Measurements from ENCODE around the gene PROC.

PROC gene

DNA sequence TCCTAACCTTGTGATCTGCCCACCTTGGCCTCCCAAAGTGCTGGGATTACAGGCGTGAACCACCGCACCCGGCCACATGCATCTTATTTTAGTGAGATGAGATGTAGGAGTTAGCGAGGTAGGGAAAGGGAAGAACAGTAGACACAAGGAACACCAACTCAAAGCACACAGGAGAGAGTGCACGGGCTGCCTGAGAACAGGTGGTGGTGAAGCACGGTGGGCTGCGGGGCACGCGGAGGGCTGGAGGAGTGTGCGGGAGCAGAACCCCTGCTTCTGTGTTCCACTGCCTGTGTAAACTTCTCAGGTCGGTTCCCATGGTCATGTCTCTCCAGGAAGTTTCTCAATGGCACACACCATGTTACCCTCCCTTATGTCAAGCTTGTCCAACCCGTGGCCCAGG, 38.7 kb downstream of the PROC start:
- DNase-seq (ENCODE audit: low read depth in 2 of 2), result no peak

DNA sequence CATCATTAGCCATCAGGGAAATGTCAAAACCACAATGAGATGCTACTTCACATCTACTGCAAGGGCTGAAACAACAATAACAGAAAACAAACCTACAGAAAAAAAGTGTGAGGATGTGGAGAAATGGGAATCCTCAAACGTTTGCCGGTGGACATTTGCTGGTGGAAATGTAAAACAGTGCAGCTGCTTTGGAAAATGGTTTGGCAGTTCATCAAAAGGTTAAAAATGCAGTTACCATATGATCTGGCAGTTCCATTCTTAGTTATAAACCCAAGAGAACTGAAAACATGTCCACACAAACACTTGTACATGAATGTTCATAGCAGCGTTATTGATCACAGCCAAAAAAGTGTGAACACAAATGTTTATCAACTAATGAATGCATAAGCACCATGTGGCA, 44.2 kb downstream of the PROC start:
- no peak for DNase-seq (ENCODE audit: low read depth in 2 of 2)

DNA sequence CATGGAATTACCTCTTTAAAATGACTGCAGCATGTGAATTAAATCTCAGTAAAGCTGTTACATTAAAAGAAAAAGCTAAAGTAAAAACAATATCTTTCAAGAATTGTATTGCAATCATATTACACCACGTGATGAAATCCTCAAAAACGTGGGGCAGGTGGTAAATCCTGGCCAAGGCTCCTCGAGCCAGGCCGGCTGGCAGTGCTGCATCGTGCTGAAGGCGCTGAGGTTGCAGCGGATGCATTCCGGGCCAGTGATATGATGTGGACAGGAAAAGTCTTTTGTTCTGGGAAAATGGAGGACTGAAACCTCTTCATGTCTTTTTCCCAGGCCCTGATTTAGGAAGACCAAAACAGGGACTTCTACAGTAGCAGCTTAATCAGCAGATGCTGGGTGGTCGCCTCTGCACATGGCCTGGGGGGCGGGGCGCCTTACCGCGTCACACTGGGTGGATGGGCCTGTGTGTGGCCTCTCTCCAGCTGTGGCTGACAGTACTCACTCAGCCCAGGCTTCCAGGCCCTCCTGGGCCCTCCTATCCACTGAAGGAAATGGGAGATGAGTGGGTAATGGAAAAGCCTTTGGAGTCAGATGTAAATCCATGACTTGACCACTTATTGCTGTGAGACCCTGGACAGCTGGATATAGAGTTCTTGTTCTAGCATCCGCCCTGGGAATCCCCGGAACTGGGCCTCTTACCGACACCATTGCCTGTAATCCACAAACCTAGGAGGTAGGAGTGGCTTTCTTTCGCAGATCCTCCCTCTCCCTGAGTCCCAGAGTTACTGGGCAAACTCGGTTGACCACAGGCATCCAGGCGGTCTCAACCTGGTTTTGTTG, 45.1 kb downstream of the PROC start:
- no peak for DNase-seq (ENCODE audit: low read depth in 2 of 2)

DNA sequence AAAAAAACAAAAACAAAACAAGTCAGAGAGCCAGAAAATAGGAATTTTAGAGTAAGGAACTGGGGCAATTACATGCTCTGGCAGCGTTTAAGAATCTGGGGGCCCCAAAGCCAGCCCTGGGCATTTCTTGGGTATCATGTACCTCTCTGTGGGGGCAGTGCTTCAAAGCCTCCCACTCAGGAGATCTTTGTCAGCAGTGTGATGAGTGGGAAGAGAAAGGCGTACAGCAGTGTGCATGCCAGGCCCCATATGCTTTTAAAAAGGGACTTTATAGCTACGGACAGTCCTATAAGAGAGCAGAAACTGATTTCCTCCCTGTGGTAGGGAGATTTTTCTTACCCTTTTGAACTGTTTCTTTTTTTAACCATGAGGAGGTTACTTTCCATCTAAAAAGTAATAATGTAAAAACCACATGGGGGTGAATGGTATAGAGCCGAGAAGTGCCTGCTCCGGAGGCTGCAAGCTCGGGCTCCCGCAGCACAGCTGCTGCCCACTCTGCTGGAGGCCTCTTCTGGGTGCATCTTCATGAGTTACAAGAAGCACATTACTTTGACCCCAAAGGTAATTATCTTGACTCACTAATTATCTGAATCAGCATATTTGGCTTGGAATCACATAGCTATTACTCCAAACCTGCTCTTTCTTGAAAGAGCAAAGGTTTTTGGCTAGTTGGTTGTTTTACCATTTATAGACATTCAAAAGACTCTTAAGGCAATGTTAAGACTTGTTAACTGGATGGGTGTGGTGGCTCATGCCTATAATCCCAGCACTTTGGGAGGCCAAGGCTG, 46.4 kb downstream of the PROC start:
- DNase-seq (ENCODE audit: low read depth in 2 of 2), result no peak

DNA sequence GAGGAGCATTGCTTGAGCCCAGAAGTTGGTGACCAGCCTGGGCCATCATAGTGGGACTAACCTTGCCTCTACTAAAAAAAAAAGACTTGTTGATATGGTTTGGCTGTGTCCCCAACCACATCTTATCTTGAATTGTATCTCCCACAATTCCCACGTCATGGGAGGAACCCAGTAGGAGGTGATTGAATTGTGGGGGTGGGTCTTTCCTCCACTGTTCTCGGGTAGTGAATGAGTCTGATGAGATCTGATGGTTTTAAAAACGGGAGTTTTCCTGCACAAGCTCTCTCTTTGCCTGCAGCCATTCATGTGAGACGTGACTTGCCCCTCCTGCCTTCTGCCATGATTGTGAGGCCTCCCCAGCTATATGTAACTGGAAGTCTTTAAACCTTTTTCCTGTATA, 47.0 kb downstream of the PROC start:
- DNase-seq (ENCODE audit: low read depth in 2 of 2), result no peak

DNA sequence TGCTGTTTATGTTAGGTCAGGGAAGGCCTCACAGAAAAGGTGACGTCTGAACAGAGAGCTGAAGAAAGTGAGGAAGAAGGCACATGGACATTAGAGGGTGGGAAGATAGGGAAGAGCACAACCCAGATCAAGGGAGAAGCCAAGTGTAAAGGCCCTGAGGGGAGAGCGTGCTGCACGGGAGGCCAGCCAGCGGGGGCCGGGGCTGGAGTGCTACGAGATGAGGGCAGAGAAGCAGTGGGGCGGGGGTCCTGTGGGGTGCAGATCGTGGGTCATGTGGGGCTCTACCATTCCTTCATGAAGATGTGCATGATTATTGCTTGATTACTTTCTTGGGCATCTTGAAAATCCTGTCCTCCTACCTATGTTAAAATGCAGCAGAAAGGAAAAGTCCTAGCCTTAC, 50.8 kb downstream of the PROC start:
- DNase-seq (ENCODE audit: low read depth in 2 of 2), result no peak

DNA sequence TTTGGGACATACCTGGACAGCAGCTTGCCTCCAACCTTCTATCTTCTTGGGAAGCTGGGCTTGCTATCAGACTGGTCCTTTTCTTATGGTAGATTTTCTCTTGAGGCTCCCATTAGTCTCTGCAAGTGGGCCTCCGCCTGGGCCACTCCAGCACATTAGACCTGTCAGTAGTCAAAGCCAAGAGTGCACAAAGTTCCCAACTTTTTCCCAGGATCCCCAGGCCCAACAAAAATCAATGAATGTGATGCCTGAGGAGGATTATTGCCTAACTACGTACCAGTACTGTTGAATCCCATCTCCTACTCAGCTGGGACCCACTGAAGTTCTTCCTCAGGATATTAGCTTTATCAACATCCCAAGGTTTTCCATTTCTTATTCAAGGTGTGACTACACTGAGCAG, 51.7 kb downstream of the PROC start:
- no peak for DNase-seq (ENCODE audit: low read depth in 2 of 2)

DNA sequence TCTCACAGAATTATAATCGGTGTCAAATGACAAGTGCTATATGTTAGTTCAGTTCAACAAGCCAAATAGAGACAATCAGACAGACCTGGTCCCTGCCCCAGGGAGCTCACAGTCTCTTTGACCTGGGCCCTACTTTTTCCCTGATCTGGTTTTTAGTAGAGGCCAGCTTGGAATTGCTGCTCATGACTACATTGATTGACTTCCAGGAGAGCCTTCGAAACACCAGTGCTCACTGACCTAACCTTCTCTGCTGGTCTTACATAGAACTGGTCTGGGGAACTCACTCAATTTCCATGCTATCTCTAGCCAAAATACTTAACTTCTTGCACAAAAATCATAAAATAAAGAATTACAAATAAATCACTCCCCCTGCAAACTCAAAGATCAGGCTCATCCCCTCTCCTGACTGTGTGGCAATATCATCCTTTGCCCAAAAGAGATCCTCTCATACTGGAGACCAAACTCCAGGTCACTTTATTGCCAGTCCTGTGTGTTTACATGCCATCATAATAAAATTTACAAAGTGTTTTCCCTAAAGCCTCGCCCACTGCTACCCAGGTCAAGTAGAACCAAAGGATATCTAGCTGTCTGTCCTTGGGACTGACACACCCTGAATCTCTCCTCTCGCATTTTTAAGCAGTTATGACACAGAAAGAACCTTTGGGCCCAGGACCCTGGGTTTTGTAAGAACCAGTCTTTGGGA, 53.2 kb downstream of the PROC start:
- no peak for DNase-seq (ENCODE audit: low read depth in 2 of 2)

DNA sequence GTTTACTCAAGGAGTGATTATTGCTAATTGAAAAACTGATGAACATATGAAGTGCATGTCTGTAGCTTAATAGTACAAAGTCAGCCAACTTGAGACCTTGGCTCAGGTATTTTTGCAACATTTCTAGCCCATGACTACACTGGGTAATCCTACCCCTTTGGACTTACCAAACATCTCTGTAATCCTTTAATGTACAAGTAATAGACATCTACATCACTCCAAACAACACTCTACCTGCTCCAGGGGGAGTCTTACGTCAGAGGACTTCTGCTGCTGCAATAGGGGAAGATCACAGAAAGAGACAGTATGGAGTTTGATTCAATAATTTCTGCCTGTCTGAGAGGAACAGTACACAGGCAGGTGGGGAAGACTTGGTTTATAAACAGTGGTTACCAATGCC, 54.0 kb downstream of the PROC start:
- no peak for DNase-seq (ENCODE audit: low read depth in 2 of 2)

DNA sequence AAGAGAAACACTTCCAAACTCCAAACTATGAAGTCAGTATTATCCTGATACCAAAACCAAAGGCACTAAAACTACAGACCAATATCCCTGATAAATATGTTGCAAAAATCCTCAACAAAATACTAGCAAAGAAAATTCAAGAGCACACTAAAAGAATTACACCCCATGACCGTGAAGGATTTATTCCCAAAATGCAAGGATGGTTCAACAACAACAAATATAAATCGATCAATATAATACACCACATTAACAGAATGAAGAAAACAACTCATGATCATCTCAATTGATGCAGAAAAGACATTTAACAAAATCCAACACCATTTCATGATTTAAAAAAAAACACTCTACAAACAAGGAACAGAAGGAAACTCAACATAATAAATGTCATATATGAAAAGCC, 57.6 kb downstream of the PROC start:
- DNase-seq (ENCODE audit: low read depth in 2 of 2), result no peak
